ENCODE results near the gene PLCE1. TPM values are rescaled to one million over a fixed set of nuclear protein-coding genes. Genes with fewer than 3 reads are reported as not detected.
"Not testable (repeated sequence)": the region's sequence is repeated elsewhere in the genome, so short reads cannot be mapped to it uniquely, and the experiment has no call there.

The PLCE1 gene
- total RNA-seq, 1 donor from 2014 or later, result 0.84 TPM

DNA sequence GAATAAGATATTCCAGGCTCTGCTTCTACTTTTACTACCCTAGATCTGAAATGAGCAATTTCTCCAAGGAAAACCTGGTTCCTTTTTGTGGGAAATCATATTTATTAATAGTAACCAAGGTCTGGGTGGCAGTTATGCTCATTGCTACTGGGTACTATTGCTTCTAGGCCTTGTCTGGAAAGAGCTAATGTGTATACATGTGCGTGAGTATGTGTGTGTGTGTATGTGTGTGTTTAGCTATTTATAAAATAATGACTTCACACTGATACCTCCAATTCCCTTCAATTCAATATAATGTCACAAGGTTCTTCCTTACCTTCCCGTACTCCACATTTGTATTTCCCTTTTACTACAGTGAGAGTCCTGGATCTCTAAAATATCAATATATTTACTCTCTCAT is 26.0 kb upstream of the PLCE1 start:
- Histone ChIP-seq H3K9ac (ENCODE audit: low read length) (no peak overlapping the region), H3K4me1 (ENCODE audit: insufficient read depth, low read length) (no peaks in the 10 kb centered on the region), H3K9me3 (ENCODE audit: insufficient read depth, low read depth, low read length) (no peaks in the 10 kb centered on the region), H3K4me2 (ENCODE audit: low read length) (no peak overlapping the region), H3K4me3 (ENCODE audit: insufficient read depth, low read depth, low read length) (no peak overlapping the region), H3K27ac (ENCODE audit: low read depth, low read length) (no peak overlapping the region), H4K20me1 (ENCODE audit: insufficient read depth, low read length) (no peaks in the 10 kb centered on the region), H3K27me3 (ENCODE audit: insufficient read depth, low read length) (no peaks in the 10 kb centered on the region), H2AFZ (ENCODE audit: low read depth, low read length) (no peak overlapping the region), H3K36me3 (ENCODE audit: insufficient read depth, low read length) (no peaks in the 10 kb centered on the region), H3K79me2 (ENCODE audit: insufficient read depth, low read length) (no peaks in the 10 kb centered on the region)
- Mint-ChIP-seq H3K36me3 (ENCODE audit: low read depth, unreplicated experiment) (no peaks in the 10 kb centered on the region), H3K27me3 (ENCODE audit: low read depth, unreplicated experiment) (peaks cover 4% of the 10 kb centered on the region), H3K4me1 (ENCODE audit: low read depth, unreplicated experiment) (no peaks in the 10 kb centered on the region), H3K27ac (ENCODE audit: unreplicated experiment) (no peak overlapping the region), H3K4me3 (ENCODE audit: unreplicated experiment) (no peak overlapping the region), H3K9me3 (ENCODE audit: unreplicated experiment) (no peaks in the 10 kb centered on the region)
- no peak for FAIRE-seq
- TF ChIP-seq, protein P1, sequence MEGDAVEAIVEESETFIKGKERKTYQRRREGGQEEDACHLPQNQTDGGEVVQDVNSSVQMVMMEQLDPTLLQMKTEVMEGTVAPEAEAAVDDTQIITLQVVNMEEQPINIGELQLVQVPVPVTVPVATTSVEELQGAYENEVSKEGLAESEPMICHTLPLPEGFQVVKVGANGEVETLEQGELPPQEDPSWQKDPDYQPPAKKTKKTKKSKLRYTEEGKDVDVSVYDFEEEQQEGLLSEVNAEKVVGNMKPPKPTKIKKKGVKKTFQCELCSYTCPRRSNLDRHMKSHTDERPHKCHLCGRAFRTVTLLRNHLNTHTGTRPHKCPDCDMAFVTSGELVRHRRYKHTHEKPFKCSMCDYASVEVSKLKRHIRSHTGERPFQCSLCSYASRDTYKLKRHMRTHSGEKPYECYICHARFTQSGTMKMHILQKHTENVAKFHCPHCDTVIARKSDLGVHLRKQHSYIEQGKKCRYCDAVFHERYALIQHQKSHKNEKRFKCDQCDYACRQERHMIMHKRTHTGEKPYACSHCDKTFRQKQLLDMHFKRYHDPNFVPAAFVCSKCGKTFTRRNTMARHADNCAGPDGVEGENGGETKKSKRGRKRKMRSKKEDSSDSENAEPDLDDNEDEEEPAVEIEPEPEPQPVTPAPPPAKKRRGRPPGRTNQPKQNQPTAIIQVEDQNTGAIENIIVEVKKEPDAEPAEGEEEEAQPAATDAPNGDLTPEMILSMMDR (IDR thresholded peaks at IDR 0.05; ENCODE audit: insufficient read depth, low read depth, low read length), result no peak
- no peak for DNase-seq (ENCODE audit: low read depth)

DNA sequence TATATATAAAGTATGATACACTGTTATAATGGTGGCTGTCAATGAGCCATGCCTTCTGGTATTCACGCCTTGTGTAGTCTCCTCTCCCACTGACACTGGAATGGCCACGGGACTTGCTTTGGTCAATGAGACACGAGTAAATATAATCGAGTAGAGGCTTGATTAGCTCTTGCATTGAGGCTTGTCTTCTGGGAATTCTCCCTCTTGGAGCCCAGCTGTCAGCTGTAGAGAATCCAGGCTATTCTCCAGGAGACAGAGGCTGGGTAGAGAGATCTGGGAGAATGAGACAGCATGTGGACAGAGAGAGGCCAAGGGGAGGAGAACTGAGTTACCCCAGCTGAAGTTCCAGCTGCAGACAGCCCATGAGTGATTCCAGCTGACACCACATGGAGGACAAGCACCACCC is 25.2 kb upstream of the PLCE1 start:
- no peaks in the 10 kb centered on the region for H3K36me3 Mint-ChIP-seq (ENCODE audit: low read depth, unreplicated experiment)
- DNase-seq (ENCODE audit: low read depth) (no peak), FAIRE-seq (no peak)
- Histone ChIP-seq H3K36me3 (ENCODE audit: insufficient read depth, low read length) (no peaks in the 10 kb centered on the region), H3K9me3 (ENCODE audit: insufficient read depth, low read depth, low read length) (no peaks in the 10 kb centered on the region), H3K79me2 (ENCODE audit: insufficient read depth, low read length) (no peaks in the 10 kb centered on the region), H3K4me1 (ENCODE audit: insufficient read depth, low read length) (no peaks in the 10 kb centered on the region), H3K4me3 (ENCODE audit: insufficient read depth, low read depth, low read length) (no peak overlapping the region), H4K20me1 (ENCODE audit: insufficient read depth, low read length) (no peaks in the 10 kb centered on the region), H3K4me2 (ENCODE audit: low read length) (no peak overlapping the region), H3K9ac (ENCODE audit: low read length) (no peak overlapping the region), H2AFZ (ENCODE audit: low read depth, low read length) (no peak overlapping the region), H3K27me3 (ENCODE audit: insufficient read depth, low read length) (no peaks in the 10 kb centered on the region), H3K27ac (ENCODE audit: low read depth, low read length) (no peak overlapping the region)
- H3K4me3 Mint-ChIP-seq (ENCODE audit: unreplicated experiment), result no peak overlapping the region
- no peaks in the 10 kb centered on the region for H3K27me3 Mint-ChIP-seq (ENCODE audit: low read depth, unreplicated experiment)
- H3K4me1 Mint-ChIP-seq (ENCODE audit: low read depth, unreplicated experiment), result no peaks in the 10 kb centered on the region
- TF ChIP-seq, protein P1 (IDR thresholded peaks at IDR 0.05; ENCODE audit: insufficient read depth, low read depth, low read length), result no peak
- no peak for TF ChIP-seq EZH2 (IDR thresholded peaks at IDR 0.05; ENCODE audit: insufficient read depth, low read length)
- H3K9me3 Mint-ChIP-seq (ENCODE audit: unreplicated experiment), result no peaks in the 10 kb centered on the region
- H3K27ac Mint-ChIP-seq (ENCODE audit: unreplicated experiment), result no peak overlapping the region

DNA sequence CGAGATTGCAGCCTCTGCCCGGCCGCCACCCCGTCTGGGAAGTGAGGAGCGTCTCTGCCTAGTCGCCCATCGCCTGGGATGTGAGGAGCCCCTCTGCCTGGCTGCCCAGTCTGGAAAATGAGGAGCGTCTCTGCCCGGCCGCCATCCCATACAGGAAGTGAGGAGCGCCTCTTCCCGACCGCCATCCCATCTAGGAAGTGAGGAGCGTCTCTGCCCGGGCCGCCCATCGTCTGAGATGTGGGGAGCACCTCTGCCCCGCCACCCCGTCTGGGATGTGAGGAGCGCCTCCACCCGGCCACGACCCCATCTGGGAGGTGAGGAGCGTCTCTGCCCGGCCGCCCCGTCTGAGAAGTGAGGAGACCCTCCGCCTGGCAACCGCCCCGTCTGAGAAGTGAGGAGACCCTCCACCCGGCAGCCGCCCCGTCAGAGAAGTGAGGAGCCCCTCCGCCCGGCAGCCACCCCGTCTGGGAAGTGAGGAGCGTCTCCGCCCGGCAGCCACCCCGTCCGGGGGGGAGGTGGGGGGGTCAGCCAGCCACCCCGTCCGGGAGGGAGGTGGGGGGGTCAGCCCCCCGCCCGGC is 23.2 kb upstream of the PLCE1 start:
- not testable (repeated sequence) for H3K36me3 ChIP-seq (ENCODE audit: insufficient read depth, low read length); H3K4me2 ChIP-seq (ENCODE audit: low read length); H3K9ac ChIP-seq (ENCODE audit: low read length); H3K4me3 ChIP-seq (ENCODE audit: insufficient read depth, low read depth, low read length); H3K4me1 ChIP-seq (ENCODE audit: insufficient read depth, low read length); DNase-seq (ENCODE audit: low read depth); H4K20me1 ChIP-seq (ENCODE audit: insufficient read depth, low read length); H3K27ac Mint-ChIP-seq (ENCODE audit: unreplicated experiment); H3K4me1 Mint-ChIP-seq (ENCODE audit: low read depth, unreplicated experiment); H3K9me3 ChIP-seq (ENCODE audit: insufficient read depth, low read depth, low read length); H3K27me3 ChIP-seq (ENCODE audit: insufficient read depth, low read length); FAIRE-seq; H3K79me2 ChIP-seq (ENCODE audit: insufficient read depth, low read length); H3K36me3 Mint-ChIP-seq (ENCODE audit: low read depth, unreplicated experiment); H3K27ac ChIP-seq (ENCODE audit: low read depth, low read length); H3K9me3 Mint-ChIP-seq (ENCODE audit: unreplicated experiment); H3K4me3 Mint-ChIP-seq (ENCODE audit: unreplicated experiment); H3K27me3 Mint-ChIP-seq (ENCODE audit: low read depth, unreplicated experiment); H2AFZ ChIP-seq (ENCODE audit: low read depth, low read length)
